Upper lobe of left lung (tissue), 4 donors: ENCODE results near the gene DFFA.

Source experiments
- EP300 ChIP-seq, 4 donors: sonication (generic); formaldehyde crosslinking; IDR thresholded peaks; one replicate each; pipeline ENCODE4 v1.5.1; 2017; ENCODE audit warnings: antibody characterized with exemption in 4 of 4, control low read depth in 2 of 4
- TF ChIP-seq, protein P1 (sequence below), 6 experiments: fragments of 450-650 bp in 4 of 6; fragments of 200-600 bp in 2 of 6; sonication (generic) in 2 of 6; IDR thresholded peaks; one replicate each; pipeline ENCODE4 v1.5.1; 2016 to 2019; ENCODE audit warnings: antibody characterized with exemption in 6 of 6

DNA sequence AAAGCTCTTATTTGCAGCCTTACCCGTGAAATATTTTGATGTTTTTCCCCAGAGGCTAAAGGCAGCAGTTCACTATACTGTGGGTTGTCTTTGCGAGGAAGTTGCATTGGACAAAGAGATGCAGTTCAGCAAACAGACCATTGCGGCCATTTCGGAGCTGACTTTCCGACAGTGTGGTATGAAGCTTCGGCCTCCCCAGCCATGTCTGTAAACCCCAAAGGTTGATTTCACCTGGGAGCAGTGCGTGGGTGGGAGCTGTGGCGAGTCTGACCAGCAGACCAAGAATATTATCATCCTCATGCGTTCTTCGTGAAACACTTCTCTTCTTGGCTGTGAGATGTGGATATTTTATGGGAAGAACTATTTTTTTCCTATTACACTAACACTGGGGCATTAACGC lies 38.5 kb downstream of the DFFA start:
- TF ChIP-seq, protein P1, sequence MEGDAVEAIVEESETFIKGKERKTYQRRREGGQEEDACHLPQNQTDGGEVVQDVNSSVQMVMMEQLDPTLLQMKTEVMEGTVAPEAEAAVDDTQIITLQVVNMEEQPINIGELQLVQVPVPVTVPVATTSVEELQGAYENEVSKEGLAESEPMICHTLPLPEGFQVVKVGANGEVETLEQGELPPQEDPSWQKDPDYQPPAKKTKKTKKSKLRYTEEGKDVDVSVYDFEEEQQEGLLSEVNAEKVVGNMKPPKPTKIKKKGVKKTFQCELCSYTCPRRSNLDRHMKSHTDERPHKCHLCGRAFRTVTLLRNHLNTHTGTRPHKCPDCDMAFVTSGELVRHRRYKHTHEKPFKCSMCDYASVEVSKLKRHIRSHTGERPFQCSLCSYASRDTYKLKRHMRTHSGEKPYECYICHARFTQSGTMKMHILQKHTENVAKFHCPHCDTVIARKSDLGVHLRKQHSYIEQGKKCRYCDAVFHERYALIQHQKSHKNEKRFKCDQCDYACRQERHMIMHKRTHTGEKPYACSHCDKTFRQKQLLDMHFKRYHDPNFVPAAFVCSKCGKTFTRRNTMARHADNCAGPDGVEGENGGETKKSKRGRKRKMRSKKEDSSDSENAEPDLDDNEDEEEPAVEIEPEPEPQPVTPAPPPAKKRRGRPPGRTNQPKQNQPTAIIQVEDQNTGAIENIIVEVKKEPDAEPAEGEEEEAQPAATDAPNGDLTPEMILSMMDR (IDR thresholded peaks at IDR 0.05): no peak
- TF ChIP-seq EP300 (IDR thresholded peaks at IDR 0.05): no peak
